Measurements from ENCODE around the gene TNFSF4.

TNFSF4 gene

DNA sequence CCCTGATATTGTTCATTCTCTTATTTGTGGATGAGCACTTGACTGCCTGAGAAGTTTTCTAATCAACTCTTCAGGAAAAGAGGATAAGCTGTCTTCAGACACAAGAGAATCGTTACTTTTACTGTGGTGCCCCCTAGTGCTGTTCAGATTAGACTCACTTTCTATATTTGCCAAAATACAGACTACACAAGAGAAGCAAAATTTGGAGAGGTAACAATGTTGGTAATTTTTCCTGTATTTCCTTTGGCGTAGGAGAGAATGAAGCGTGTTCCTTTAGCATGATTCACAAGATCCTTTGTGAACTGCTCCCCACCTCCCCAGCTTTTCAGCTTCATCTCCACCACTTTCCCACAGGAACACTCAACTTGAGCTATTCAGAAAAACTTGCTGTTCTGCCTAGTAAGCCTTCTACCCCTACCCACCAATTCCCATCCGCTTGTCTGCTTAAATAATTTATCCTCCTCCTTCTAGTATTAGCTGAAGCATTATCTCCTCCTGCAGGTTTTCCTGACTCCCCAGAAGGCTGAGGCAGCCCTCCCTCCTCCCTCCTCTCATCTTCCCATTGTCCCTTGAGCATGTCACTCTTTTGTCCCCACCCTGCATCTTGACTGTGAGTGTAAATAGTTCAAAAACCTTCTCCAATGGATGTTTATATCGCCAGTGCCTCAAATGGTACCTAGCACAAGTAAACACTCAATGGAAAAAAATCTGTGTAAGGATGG lies 4.5 kb downstream of the TNFSF4 start:
- Histone ChIP-seq H3K4me1 (no peaks in the 10 kb centered on the region), H3K36me3 (replicated peaks) (no peaks in the 10 kb centered on the region), H3K4me3 (no peak overlapping the region), H3K9me3 (no peaks in the 10 kb centered on the region), H3K27me3 (ENCODE audit: low read depth) (peaks cover 36% of the 10 kb centered on the region)
- in situ Hi-C loops (cut with MboI; ENCODE audit: low sequenced_read_pairs): no loop called here
- peak; percentile 17 to 29 for DNase-seq (ENCODE audit: low spot score in 2 of 2)

DNA sequence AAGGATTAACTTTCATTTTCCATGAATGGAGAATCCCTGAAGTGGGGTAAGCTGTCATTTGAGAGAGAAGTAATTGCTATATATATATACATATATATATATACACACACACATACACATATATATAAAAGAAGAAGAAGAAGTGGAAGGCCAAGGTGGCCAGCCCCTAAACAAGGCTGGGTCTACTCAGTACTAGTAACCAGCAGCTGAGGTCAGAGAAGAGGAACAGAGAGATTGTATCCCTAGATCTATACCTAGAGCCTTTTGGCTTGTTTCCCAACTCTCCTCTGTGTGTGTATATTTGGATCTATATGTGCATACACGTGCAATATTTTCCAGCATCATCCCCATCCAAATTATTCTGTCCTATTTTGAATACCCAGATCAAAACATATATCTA lies 5.2 kb downstream of the TNFSF4 start:
- DNase-seq (ENCODE audit: low spot score in 2 of 2): no peak
- H3K27me3 ChIP-seq (ENCODE audit: low read depth): peaks cover 31% of the 10 kb centered on the region
- no peaks in the 10 kb centered on the region for H3K9me3 ChIP-seq
- no peaks in the 10 kb centered on the region for H3K4me1 ChIP-seq
- no peaks in the 10 kb centered on the region for H3K36me3 ChIP-seq (replicated peaks)
- no peak overlapping the region for H3K4me3 ChIP-seq
- in situ Hi-C loops (cut with MboI; ENCODE audit: low sequenced_read_pairs): no loop called here

DNA sequence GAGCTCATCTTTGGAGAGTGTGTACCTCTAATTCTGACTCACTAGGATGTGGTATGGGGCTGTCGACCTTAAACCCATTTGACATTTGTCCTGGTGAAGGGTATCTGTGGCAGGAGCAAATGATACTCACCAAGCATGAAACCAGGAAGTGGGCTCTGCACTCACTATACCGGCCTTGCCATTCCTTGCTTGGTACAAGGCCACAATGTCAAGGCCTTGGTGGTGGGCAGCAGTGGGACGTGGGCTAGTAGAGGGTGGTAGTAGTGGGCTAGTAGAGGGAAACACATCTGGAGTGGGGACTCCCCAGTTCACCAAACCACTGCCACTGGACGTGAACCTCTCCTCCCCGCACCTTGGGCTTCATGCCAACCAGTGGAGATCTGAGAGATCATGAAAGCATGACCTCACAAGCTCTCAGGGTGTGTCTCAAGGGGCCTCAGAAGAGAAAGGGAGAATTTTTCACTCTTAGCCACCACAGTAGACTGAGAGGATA lies 11.5 kb downstream of the TNFSF4 start:
- in situ Hi-C loops (cut with MboI; ENCODE audit: low sequenced_read_pairs): loop anchor here (10.0 kb wide), 1 partner anchor 451 kb away; no protein-coding TSS in a partner anchor
- H3K36me3 ChIP-seq (replicated peaks): no peaks in the 10 kb centered on the region
- no peaks in the 10 kb centered on the region for H3K9me3 ChIP-seq
- no peak overlapping the region for H3K4me3 ChIP-seq
- H3K4me1 ChIP-seq: no peaks in the 10 kb centered on the region
- no peak for DNase-seq (ENCODE audit: low spot score in 2 of 2)
- no peaks in the 10 kb centered on the region for H3K27me3 ChIP-seq (ENCODE audit: low read depth)

GRCh38 chr1:173193639-173194038 lies 13.5 kb downstream of the TNFSF4 start:
- no peaks in the 10 kb centered on the region for H3K9me3 ChIP-seq
- H3K4me3 ChIP-seq: no peak overlapping the region
- H3K4me1 ChIP-seq: no peaks in the 10 kb centered on the region
- H3K27me3 ChIP-seq (ENCODE audit: low read depth): no peaks in the 10 kb centered on the region
- in situ Hi-C loops (cut with MboI; ENCODE audit: low sequenced_read_pairs): loop anchor here (10.0 kb wide), 1 partner anchor 449 kb away; no protein-coding TSS in a partner anchor
- DNase-seq (ENCODE audit: low spot score in 2 of 2): no peak
- no peaks in the 10 kb centered on the region for H3K36me3 ChIP-seq (replicated peaks)

DNA sequence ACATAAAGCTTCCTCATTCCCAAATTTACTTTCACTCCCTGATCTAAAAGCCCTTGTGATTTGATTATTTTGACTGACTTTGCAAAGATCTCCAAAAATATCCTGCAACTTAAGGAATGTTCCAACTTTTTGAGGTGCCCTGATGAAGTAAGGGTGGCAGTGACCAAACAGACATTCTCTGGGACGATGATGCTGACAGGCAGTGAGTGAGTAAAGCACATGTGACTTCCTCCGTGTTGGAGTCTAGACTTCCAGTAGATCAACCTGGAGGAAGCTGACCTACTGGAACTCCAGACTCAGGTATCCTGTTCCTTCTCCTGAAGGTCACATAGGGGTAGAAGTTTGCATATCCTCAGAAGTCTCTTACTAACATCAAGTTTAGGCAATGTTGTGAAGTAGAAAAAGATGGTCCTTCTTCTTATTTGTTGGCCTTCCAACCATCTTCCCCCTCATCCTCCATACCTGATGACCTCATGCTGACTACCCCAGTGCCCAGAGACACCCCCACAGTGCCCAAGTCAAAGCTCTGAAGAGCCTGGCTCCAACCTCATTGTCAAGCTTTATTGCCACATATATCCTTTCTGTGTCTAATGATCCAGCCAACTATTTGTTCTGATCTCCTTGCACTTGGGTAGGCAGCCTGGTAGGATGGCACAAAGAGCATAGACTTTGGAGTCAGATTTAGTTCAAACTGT lies 16.0 kb downstream of the TNFSF4 start:
- in situ Hi-C loops (cut with MboI; ENCODE audit: low sequenced_read_pairs): loop anchor here (10.0 kb wide), 1 partner anchor 446 kb away; no protein-coding TSS in a partner anchor
- H3K4me3 ChIP-seq: no peak overlapping the region
- no peak for DNase-seq (ENCODE audit: low spot score in 2 of 2)

DNA sequence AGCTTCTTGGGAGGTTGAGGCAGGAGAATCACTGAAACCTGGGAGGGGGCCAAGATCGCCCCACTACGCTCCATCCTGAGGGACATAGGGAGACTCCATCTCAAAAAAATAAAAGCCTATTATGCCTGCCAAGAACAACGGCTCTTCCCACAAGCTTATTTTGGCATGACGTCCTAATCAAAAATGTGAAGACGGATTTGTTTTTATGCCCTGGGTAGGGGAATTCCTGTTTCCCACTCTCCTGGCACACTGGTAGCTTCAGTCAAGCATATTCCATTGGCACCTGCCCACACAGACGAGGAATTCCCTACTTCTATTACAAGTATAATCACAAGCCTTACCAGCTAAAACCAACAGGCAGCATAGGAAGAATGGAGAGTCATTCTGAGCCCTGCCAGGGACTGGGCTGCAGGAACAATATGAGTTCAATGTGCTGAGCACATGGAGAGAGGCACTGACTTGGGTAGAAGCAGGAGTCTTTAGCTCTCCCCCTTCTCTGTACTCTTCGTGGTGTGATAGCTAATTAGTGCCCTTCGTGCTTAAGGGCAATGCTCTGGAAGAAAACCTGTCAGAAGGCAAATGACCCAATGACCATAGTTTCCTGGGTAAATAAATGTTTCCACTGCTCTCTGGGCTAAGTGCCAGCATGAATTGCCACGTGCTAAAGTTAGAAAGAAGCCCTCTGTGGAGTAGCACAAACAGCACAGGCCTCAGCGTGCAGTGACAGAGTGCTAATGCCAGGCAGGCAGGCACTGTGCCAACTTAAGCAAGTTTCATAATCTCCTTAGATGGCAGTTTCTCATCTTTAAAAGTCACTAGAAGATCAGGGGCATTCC lies 16.8 kb downstream of the TNFSF4 start:
- in situ Hi-C loops (cut with MboI; ENCODE audit: low sequenced_read_pairs): loop anchor here (10.0 kb wide), 1 partner anchor 446 kb away; no protein-coding TSS in a partner anchor
- no peak overlapping the region for H3K4me3 ChIP-seq
- H3K27me3 ChIP-seq (ENCODE audit: low read depth): no peaks in the 10 kb centered on the region
- DNase-seq (ENCODE audit: low spot score in 2 of 2): no peak
- H3K4me1 ChIP-seq: no peaks in the 10 kb centered on the region
- H3K36me3 ChIP-seq (replicated peaks): no peaks in the 10 kb centered on the region
- no peaks in the 10 kb centered on the region for H3K9me3 ChIP-seq

More for the DNA sequence above, 16.0 kb downstream of the TNFSF4 start:
- Histone ChIP-seq H3K36me3 (replicated peaks) (no peaks in the 10 kb centered on the region), H3K4me1 (no peaks in the 10 kb centered on the region), H3K27me3 (ENCODE audit: low read depth) (no peaks in the 10 kb centered on the region), H3K9me3 (no peaks in the 10 kb centered on the region)

GRCh38 chr1:173187671-173188237 lies 19.4 kb downstream of the TNFSF4 start:
- in situ Hi-C loops (cut with MboI; ENCODE audit: low sequenced_read_pairs): no loop called here
- Histone ChIP-seq H3K4me1 (no peaks in the 10 kb centered on the region), H3K9me3 (no peaks in the 10 kb centered on the region), H3K36me3 (replicated peaks) (no peaks in the 10 kb centered on the region), H3K4me3 (no peak overlapping the region), H3K27me3 (ENCODE audit: low read depth) (0 out of 2 replicates have a peak, but pooled peaks cover 2% of the 10 kb centered on the region)
- DNase-seq (ENCODE audit: low spot score in 2 of 2): peak; percentile 9 to 18

GRCh38 chr1:173181791-173182190 lies 25.3 kb downstream of the TNFSF4 start:
- H3K36me3 ChIP-seq (replicated peaks): no peaks in the 10 kb centered on the region
- DNase-seq (ENCODE audit: low spot score in 2 of 2): no peak
- H3K4me3 ChIP-seq: no peak overlapping the region
- H3K4me1 ChIP-seq: no peaks in the 10 kb centered on the region
- H3K9me3 ChIP-seq: no peaks in the 10 kb centered on the region
- in situ Hi-C loops (cut with MboI; ENCODE audit: low sequenced_read_pairs): no loop called here
- peaks cover 4% of the 10 kb centered on the region for H3K27me3 ChIP-seq (ENCODE audit: low read depth)

- Histone ChIP-seq H3K4me1 (no peaks in the 10 kb centered on the region), H3K9me3 (peaks cover 6% of the 10 kb centered on the region; the same call in 1 of the 2 replicates), H3K27me3 (ENCODE audit: low read depth) (peaks cover 2% of the 10 kb centered on the region; the same call in 1 of the 2 replicates), H3K4me3 (no peak overlapping the region), H3K36me3 (replicated peaks) (no peaks in the 10 kb centered on the region)
- DNase-seq (ENCODE audit: low spot score in 2 of 2): no peak
- in situ Hi-C loops (cut with MboI; ENCODE audit: low sequenced_read_pairs): no loop called here
Measured at GRCh38 chr1:173176246-173176645, 30.9 kb downstream of the TNFSF4 start.

GRCh38 chr1:173175514-173176145 lies 31.5 kb downstream of the TNFSF4 start:
- no peaks in the 10 kb centered on the region for H3K36me3 ChIP-seq (replicated peaks)
- H3K4me3 ChIP-seq: no peak overlapping the region
- H3K9me3 ChIP-seq: peaks cover 6% of the 10 kb centered on the region; the same call in 1 of the 2 replicates
- peaks cover 2% of the 10 kb centered on the region; the same call in 1 of the 2 replicates for H3K27me3 ChIP-seq (ENCODE audit: low read depth)
- no peak for DNase-seq (ENCODE audit: low spot score in 2 of 2)
- H3K4me1 ChIP-seq: no peaks in the 10 kb centered on the region
- in situ Hi-C loops (cut with MboI; ENCODE audit: low sequenced_read_pairs): no loop called here

DNA sequence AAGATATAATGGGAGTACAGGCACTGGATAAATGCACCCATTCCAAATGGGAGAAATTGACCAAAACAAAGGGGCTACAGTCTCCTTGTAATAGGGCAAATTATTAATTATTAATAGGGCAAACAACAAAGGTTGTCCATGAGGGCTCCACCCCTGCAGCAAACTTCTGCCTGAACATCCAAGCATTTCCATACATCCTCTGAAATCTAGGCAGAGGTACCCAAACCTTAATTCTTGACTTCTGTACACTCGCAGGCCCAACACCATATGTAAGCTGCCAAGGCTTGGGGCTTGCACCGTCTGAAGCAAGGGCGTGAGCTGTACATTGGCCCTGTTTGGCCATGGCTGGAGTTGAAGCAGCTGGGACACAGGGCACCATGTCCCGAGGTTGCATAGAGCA lies 33.7 kb downstream of the TNFSF4 start:
- DNase-seq (ENCODE audit: low spot score in 2 of 2): no peak
- H3K4me3 ChIP-seq: no peak overlapping the region
- H3K36me3 ChIP-seq (replicated peaks): no peaks in the 10 kb centered on the region
- no peaks in the 10 kb centered on the region for H3K27me3 ChIP-seq (ENCODE audit: low read depth)
- in situ Hi-C loops (cut with MboI; ENCODE audit: low sequenced_read_pairs): no loop called here
- peaks cover 6% of the 10 kb centered on the region; the same call in 1 of the 2 replicates for H3K9me3 ChIP-seq
- no peaks in the 10 kb centered on the region for H3K4me1 ChIP-seq

DNA sequence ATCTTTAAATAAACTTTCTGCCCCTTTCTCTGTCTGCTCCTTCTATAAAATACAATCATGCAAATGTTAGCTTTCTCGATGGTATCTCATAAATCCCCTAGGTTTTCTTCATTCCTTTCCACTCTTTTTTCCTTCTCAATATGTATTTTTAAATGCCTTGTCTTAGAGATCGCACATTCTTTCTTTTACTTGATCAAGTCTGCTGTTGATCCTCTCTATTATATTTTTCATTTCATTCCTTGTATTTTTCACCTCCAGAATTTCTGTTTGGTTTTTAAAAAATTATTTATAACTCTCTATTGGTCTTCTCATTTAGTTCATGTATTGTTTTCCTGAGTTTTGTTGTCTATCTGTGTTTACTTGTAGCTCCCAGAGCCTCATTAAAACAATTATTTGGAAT lies 36.0 kb downstream of the TNFSF4 start:
- H3K4me1 ChIP-seq: no peaks in the 10 kb centered on the region
- in situ Hi-C loops (cut with MboI; ENCODE audit: low sequenced_read_pairs): no loop called here
- H3K27me3 ChIP-seq (ENCODE audit: low read depth): no peaks in the 10 kb centered on the region
- H3K36me3 ChIP-seq (replicated peaks): no peaks in the 10 kb centered on the region
- no peak overlapping the region for H3K4me3 ChIP-seq
- DNase-seq (ENCODE audit: low spot score in 2 of 2): no peak
- H3K9me3 ChIP-seq: peaks cover 6% of the 10 kb centered on the region; the same call in 1 of the 2 replicates

DNA sequence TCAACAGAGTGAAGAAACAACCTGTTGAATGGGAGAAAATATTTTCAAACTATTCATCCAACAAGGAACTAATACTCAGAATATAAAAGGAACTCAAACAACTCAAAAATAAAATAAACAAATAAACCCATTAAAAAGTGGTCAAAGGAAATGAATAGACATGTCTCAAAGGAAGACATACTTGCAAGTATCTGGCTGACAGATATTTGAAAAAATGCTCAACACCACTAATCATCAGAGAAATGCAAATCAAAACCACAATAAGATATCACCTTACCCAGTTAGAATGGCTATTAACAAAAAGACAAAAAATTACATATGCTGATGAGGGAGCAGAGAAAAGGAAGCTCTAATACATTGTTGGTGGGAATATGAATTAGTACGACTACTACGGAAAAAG lies 38.2 kb downstream of the TNFSF4 start:
- Histone ChIP-seq H3K27me3 (ENCODE audit: low read depth) (no peaks in the 10 kb centered on the region), H3K4me1 (no peaks in the 10 kb centered on the region), H3K9me3 (peaks cover 2% of the 10 kb centered on the region; the same call in 1 of the 2 replicates), H3K36me3 (replicated peaks) (no peaks in the 10 kb centered on the region), H3K4me3 (no peak overlapping the region)
- in situ Hi-C loops (cut with MboI; ENCODE audit: low sequenced_read_pairs): no loop called here
- DNase-seq (ENCODE audit: low spot score in 2 of 2): no peak
